Stimulated activated CD8-positive, alpha-beta memory T cell treated with anti-CD3 and anti-CD28 coated beads, Interleukin-12 subunit alpha, Interleukin-12 subunit beta, amount 100 ng/mL, for 24 hours (primary cell): Measurements from ENCODE around the gene CFDP1.
"Not testable (repeated sequence)": the region's sequence is repeated elsewhere in the genome, so short reads cannot be mapped to it uniquely, and the experiment has no call there.

Experiments used
- DNase-seq: peaks from one replicate; pipeline ENCODE4 v3.0.0-alpha.2; 2020; ENCODE audit errors: extremely low read depth

CFDP1 gene

GRCh38 chr16:75458439-75458838 is 25.1 kb upstream of the CFDP1 start:
- DNase-seq, result no peak

GRCh38 chr16:75458029-75458428 is 24.7 kb upstream of the CFDP1 start:
- DNase-seq, result no peak

- DNase-seq, result no peak
These were observed 24.2 kb upstream of the CFDP1 start for GRCh38 chr16:75457485-75458021.

DNA sequence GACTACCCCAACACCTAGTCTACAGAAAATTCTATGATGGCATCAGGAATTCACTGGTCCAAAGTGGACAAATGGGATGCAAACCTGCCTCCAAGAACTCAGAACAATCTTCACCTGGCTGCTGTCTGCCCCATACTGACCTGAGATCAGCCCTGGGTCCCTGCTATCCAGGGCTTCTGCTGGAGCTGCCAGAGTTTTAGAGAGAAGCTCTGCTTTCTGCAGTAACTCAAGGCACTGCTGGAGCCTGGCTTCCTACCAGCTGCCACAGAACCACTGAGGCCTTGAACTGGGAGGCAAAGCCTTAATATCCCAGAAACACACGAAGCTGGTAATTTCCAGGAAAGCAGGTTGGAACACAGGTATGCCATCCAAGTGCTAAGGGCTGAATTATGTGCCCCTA is 23.7 kb upstream of the CFDP1 start:
- no peak for DNase-seq

GRCh38 chr16:75456486-75456885 is 23.2 kb upstream of the CFDP1 start:
- DNase-seq, result not testable (repeated sequence)

- DNase-seq, result no peak
These were observed 22.4 kb upstream of the CFDP1 start for GRCh38 chr16:75455677-75456076.

GRCh38 chr16:75452464-75453190 is 19.3 kb upstream of the CFDP1 start:
- DNase-seq, result no peak

GRCh38 chr16:75446416-75446815 is 13.1 kb upstream of the CFDP1 start:
- DNase-seq, result no peak

DNA sequence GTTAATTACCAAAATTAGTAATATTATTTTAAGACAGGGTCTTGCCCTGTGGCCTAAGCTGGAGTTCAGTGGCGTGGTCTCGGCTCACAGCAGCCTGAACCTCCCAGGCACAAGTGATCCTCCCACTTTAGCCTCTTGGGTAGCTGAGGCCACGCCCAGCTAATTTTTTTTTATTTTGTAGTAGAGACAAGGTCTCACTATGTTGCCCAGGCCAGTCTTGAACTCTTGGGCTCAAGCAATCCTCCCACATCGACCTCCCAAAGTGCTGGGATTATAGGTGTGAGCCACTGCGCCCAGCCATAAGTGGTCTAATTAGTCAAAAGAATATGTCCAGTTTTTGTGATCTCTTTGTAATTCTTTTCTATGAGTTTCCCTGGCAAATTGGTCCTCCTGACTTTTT is 12.0 kb upstream of the CFDP1 start:
- DNase-seq, result no peak

- DNase-seq, result no peak
These were observed 10.0 kb upstream of the CFDP1 start for GRCh38 chr16:75443298-75443697.

DNA sequence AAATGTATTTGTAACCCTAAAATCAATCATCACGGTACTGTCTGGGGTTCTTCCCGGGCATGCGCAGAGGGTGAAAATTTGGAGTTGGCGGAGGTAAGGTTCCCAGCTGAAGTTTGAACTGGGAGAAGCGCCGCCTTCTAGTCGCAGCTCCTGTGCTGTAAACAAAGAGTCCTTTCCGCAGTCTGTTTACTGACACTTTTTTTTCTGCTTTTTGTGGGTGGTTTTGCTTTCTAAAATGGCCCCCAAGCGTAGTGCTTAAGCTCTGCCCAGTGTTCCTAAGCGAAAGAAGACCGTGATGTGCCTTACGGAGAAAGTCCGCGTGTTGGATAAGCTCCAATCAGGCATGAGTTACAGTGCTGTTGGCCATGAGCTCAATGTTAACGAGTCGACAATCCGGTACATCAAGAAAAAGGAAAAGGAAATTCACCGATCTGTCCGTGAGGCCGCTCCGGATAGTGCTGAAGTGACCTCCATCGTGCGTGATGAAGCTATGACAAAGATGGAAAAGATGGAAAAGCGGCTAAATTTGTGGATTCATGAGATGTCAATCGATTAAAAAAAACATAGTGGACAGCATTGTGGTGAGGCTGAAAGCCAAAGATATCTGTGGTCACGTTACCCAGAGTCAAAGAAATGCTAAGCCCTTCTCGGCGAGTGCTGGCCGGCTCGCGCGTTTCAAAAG is 570 bp upstream of the CFDP1 start:
- DNase-seq, result no peak

- DNase-seq, result no peak
These were observed 3.5 kb downstream of the CFDP1 start for GRCh38 chr16:75429621-75430403.

- not testable (repeated sequence) for DNase-seq
These were observed 6.8 kb downstream of the CFDP1 start for GRCh38 chr16:75426524-75426923.

- not testable (repeated sequence) for DNase-seq
These were observed 9.1 kb downstream of the CFDP1 start for GRCh38 chr16:75424105-75424762.

GRCh38 chr16:75423723-75424104 is 9.6 kb downstream of the CFDP1 start:
- no peak for DNase-seq

DNA sequence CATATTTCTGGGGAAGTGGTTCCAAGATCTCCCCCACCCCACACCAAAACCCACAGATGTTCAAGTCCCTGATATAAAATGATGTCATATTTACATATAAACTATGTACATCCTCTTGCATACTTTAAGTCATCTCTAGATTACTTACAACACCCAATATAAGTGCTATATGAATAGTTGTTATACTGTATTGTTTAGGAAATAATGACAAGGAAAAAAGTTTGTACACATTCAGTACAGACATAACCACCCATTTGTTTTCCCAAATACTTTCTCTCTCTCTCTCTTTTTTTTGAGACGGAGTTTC is 11.5 kb downstream of the CFDP1 start:
- DNase-seq, result no peak

DNA sequence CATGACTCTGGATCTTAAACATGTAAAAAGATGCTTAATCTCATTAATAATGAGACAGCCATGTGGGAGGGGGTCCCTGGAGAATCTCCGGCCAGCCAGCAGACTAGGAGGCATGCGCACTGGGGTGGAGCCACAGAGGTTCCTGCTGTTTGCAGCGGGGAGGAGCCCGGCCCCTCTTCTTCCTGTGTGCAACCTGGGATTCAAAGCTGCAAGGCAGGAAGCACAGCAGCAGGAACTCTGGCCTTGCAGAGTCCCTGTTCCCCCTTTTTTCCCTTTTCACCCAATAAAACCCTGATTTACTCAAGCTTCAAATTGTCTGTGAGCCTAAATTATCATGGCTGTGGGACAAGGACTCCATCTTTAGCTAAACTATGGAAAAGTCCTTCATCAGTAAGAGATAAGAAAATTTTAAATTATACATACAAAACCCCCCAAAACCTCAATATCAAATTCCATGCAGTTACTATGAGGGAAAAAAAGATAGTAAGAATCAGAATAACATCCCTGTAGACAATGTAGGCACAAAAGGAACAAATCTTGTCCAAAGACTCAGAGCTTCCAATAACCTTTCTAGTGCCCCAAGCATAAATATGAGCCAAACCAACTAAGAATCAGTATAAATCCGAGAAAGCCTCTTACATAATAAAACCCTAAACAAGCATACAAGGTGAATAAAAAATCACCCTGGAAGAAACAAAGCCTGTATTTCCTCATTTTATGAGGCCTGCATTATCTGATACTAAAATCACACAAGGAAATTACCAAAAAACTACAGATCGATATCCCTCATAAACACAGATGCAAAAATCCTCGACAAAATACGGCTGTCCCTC is 12.1 kb downstream of the CFDP1 start:
- DNase-seq, result no peak

DNA sequence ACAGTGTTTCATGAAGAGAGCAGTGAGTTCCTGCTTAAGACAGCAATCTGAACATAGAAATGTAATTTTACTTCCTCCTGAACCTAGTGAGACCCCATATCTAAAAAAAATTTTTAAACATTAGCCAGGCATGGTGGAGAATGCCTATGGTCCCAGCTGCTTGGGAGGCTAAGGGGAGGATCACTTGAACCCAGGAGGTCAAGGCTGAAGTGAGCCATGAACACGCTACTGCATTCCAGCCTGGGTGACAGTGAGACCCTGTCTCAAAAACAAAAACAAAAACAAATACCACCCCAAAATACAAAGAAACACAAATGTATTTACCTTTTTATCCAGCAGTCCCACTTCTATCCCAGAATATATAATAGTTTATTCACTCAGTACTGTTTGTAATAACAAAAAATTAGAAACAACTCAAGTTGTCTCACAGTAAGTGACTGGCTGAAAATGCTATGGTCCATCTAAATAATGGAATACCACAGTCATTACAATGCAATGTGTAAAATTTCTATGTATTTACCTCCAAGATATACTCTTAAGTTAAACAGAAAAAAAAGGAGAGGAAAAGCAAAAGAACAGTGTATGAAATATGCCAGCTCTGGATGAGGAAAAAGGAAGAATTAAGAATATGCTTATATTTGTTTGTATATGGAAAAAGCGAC is 16.3 kb downstream of the CFDP1 start:
- no peak for DNase-seq

DNA sequence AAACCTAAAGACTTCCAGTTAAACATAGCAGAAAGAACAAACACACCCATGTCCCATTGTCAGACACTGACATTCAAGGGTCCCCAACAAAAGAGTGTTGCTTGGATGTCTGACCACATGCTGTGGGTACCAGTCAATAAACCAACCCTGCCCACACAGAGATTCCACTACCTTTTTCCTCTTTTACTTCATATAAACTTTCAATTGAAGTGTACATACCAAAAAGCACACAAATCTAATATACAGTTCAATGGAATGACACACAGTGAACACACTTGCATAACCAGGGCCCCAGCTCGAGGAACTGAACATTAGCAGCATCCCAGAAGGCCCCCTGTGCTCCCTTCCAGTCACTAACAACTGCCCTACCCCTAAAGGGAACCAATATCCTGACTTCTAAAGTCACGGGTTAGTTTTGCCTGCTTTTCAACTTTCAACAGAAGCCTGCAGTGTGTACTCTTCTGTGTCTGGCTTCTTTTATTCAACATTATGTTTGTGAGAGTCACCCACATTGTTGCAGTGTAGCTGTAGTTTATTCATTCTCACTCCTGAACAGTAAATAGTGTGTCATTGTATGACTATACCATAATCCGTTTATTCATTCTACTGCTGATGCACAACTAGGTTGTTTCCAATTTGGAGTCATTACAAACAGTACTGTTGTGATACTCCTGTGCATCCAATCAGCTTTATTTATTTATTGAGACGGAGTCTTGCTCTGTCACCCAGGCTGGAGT is 18.0 kb downstream of the CFDP1 start:
- no peak for DNase-seq

DNA sequence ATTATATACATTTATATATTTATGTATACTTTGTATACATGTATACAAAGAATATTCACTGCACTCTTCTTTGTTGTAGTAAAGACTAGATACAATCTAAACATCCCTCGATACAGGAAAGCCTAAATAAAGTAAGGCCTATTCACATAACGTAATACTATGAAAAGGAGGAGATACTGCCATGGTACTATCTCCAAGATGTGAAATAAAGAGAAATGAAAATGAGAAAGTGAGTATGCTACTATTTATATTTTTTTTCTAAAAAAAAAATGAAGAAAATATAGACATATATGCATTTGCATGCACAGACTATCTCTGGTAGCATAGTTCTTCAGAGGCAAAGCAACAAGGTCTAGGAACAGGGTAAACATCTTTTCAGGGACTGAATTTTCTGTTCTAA is 19.4 kb downstream of the CFDP1 start:
- DNase-seq, result no peak
